OCI-LY7 (cell line): Measurements from ENCODE around the gene TRAF6. TPM values are rescaled to one million over a fixed set of nuclear protein-coding genes. Genes with fewer than 3 reads are reported as not detected.

Source experiments
- BruUV-seq: library from RNA; stranded (reverse); fragments of 400-500 nt; replicated peaks from 2 replicates; lab custom pipeline; 2021; lab: Mats Ljungman, UMichigan
- CTCF ChIA-PET: fragments of 300-600 bp; sonication (Branson Sonifier 250); formaldehyde crosslinking; loops from one replicate; lab custom pipeline; 2022; ENCODE audit warnings: antibody characterized with exemption; ENCODE audit not compliant: unreplicated experiment; lab: Charles Lee
- POLR2A ChIA-PET: fragments of 300-600 bp; sonication (Branson Sonifier 250); formaldehyde crosslinking; loops from one replicate; lab custom pipeline; 2022; ENCODE audit warnings: antibody characterized with exemption; lab: Charles Lee
- DNase-seq: peaks from one replicate; pipeline ENCODE4 v3.0.0-alpha.2; 2015; ENCODE audit warnings: low spot score
- H2AFZ ChIP-seq: fragments of 200-600 bp; sonication (generic), shearing (Covaris generic); 2 replicates; pipeline ENCODE4 v1.6.1; 2014; ENCODE audit warnings: mild to moderate bottlenecking, antibody characterized with exemption, low read length, moderate library complexity
- H3K27ac ChIP-seq: fragments of 200-600 bp; sonication (generic); 2 replicates; pipeline ENCODE4 v1.5.1; 2014; ENCODE audit warnings: mixed run types, low read depth, mild to moderate bottlenecking, moderate library complexity, low read length, inconsistent platforms; ENCODE audit not compliant: poor library complexity, severe bottlenecking
- H3K36me3 ChIP-seq: fragments of 200-600 bp; sonication (generic); 2 replicates; pipeline ENCODE4 v1.6.1; 2014; ENCODE audit warnings: mild to moderate bottlenecking, antibody characterized with exemption, low read length, moderate library complexity, mixed read lengths; ENCODE audit not compliant: insufficient read depth
- H3K4me1 ChIP-seq: fragments of 200-600 bp; sonication (generic); 2 replicates; pipeline ENCODE4 v1.5.1; 2014; ENCODE audit warnings: mild to moderate bottlenecking, low read length; ENCODE audit not compliant: insufficient read depth, poor library complexity, severe bottlenecking
- H3K4me2 ChIP-seq: fragments of 200-600 bp; sonication (generic); 2 replicates; pipeline ENCODE4 v1.6.1; 2014; ENCODE audit warnings: mild to moderate bottlenecking, low read length
- H3K4me3 ChIP-seq: fragments of 200-600 bp; sonication (generic); 2 replicates; pipeline ENCODE4 v1.5.1; 2014; ENCODE audit warnings: mild to moderate bottlenecking, low read depth, low read length; ENCODE audit not compliant: poor library complexity, severe bottlenecking
- H3K79me2 ChIP-seq: fragments of 200-600 bp; sonication (generic); 2 replicates; pipeline ENCODE4 v1.6.1; 2016; ENCODE audit warnings: low read depth, mild to moderate bottlenecking, low read length, moderate library complexity, mixed read lengths; ENCODE audit not compliant: insufficient read depth
- H3K9me2 ChIP-seq: fragments of 200-600 bp; sonication (generic); 2 replicates; pipeline ENCODE4 v1.6.1; 2016; ENCODE audit warnings: mild to moderate bottlenecking, low read length, mixed read lengths; ENCODE audit not compliant: insufficient read depth
- H3K9me3 ChIP-seq: fragments of 200-600 bp; sonication (generic); 2 replicates; pipeline ENCODE4 v1.6.1; 2014; ENCODE audit warnings: mild to moderate bottlenecking, mixed run types, low read length, mixed read lengths
- H4K20me1 ChIP-seq: fragments of 200-600 bp; sonication (generic); 2 replicates; pipeline ENCODE4 v1.6.1; 2014; ENCODE audit warnings: mild to moderate bottlenecking, antibody characterized with exemption, low read length, moderate library complexity, mixed read lengths; ENCODE audit not compliant: insufficient read depth
- EZH2phosphoT487 ChIP-seq: fragments of 200-600 bp; sonication (generic); IDR thresholded peaks from 2 replicates; pipeline ENCODE4 v1.6.1; 2018; ENCODE audit warnings: low read depth, borderline replicate concordance, mild to moderate bottlenecking, mixed run types, antibody characterized with exemption, low read length, moderate library complexity, mixed read lengths
- intact Hi-C: fragments of 100-400 bp; cut with micrococcal nuclease; formaldehyde crosslinking; loops from one replicate; pipeline ENCODE4 v1.10.0; 2022; ENCODE audit not compliant: unreplicated experiment
- total RNA-seq, 2 experiments: library from RNA; depleted of rRNA in 1 of 2; stranded (reverse); fragments of >200 nt in 1 of 2; shearing (Covaris generic) in 1 of 2; gene quantifications; 2 replicates each; pipeline ENCODE4 v1.2.3, GENCODE V29; 2014 to 2022
- TF ChIP-seq, protein P1 (sequence below): fragments of 200-600 bp; sonication (generic); conservative IDR thresholded peaks from 2 replicates; pipeline ENCODE4 v1.5.1; 2014; ENCODE audit warnings: mild to moderate bottlenecking, antibody characterized with exemption, low read length, moderate library complexity, mixed read lengths

TRAF6 gene
- total RNA-seq, 2 experiments from 2014 or later = 5.5 to 10.2 TPM

DNA sequence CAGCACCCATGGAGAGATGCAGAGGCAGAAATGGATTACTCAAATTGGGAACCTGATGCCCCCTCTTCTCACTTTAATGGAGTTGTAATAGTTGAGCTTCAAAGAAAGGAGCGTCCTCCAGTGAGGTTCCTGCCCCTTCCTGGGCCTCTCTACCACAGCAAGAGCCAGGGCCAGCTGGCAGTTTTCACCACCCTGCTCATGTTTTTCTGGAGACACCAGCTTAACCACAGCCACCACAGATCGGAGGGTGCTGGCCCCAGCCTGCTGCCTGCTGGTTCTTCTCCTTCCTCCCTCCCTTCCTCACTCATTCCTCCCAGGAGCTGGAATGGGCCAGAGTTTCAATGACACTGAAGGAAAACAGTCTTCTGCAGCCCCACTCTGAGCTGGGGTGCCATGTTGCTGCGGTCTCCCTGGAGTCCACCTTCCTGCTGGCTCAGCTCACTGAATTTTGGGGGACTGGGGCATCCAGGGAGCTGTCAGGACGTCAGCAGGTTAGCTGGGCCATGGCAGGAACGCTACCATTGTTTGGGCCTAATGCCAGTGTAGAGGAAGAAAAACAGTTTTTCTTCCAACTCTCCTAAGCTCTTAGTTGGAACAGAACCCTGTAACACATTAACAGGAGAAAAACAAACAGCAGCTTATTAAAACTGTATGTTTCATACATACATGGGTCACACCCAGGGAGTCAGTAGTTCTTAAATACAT lies 57.7 kb downstream of the TRAF6 start:
- DNase-seq = no peak
- Histone ChIP-seq H2AFZ (no peak overlapping the region), H4K20me1 (no peaks in the 10 kb centered on the region), H3K9me2 (no peaks in the 10 kb centered on the region), H3K27ac (no peak overlapping the region), H3K79me2 (no peaks in the 10 kb centered on the region), H3K4me2 (no peak overlapping the region), H3K4me3 (no peak overlapping the region), H3K36me3 (no peaks in the 10 kb centered on the region), H3K4me1 (peaks cover 9% of the 10 kb centered on the region), H3K9me3 (no peaks in the 10 kb centered on the region)
- intact Hi-C loops = no loop called here
- no TSS peak for BruUV-seq
- TF ChIP-seq, protein P1, sequence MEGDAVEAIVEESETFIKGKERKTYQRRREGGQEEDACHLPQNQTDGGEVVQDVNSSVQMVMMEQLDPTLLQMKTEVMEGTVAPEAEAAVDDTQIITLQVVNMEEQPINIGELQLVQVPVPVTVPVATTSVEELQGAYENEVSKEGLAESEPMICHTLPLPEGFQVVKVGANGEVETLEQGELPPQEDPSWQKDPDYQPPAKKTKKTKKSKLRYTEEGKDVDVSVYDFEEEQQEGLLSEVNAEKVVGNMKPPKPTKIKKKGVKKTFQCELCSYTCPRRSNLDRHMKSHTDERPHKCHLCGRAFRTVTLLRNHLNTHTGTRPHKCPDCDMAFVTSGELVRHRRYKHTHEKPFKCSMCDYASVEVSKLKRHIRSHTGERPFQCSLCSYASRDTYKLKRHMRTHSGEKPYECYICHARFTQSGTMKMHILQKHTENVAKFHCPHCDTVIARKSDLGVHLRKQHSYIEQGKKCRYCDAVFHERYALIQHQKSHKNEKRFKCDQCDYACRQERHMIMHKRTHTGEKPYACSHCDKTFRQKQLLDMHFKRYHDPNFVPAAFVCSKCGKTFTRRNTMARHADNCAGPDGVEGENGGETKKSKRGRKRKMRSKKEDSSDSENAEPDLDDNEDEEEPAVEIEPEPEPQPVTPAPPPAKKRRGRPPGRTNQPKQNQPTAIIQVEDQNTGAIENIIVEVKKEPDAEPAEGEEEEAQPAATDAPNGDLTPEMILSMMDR = no peak
- TF ChIP-seq EZH2phosphoT487 = no peak
- CTCF ChIA-PET = no interaction called here
- POLR2A ChIA-PET = interaction anchor here (0.7 kb wide), 1 partner anchor 32 kb away, joined by 5 read pairs; no protein-coding TSS in a partner anchor

DNA sequence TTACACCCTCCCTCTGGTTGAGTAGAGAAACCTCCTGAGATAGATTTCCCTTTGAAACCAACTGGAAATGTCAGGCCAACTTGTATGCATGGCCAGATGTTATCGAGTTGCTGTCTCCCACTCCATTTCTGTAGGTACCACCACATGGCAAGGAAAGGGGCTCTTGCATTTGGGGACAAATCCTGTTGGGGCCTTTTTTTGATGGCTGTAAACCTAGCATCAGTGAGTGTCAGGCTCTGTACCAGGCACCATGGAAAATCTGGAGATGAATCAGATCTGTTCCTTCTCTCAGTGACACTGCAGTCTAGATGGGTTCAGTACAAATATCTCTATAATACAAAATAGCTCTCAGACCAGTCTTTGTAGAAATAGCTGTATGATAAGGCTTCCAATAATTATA lies 58.4 kb downstream of the TRAF6 start:
- Histone ChIP-seq H3K79me2 (no peaks in the 10 kb centered on the region), H3K27ac (no peak overlapping the region), H3K4me1 (peaks cover 9% of the 10 kb centered on the region), H3K4me3 (no peak overlapping the region), H4K20me1 (no peaks in the 10 kb centered on the region), H3K9me3 (no peaks in the 10 kb centered on the region), H2AFZ (no peak overlapping the region), H3K9me2 (no peaks in the 10 kb centered on the region), H3K36me3 (no peaks in the 10 kb centered on the region), H3K4me2 (no peak overlapping the region)
- BruUV-seq = no TSS peak
- intact Hi-C loops = no loop called here
- POLR2A ChIA-PET = no interaction called here
- CTCF ChIA-PET = no interaction called here
- no peak for TF ChIP-seq EZH2phosphoT487
- TF ChIP-seq, protein P1 = no peak
- DNase-seq = no peak

DNA sequence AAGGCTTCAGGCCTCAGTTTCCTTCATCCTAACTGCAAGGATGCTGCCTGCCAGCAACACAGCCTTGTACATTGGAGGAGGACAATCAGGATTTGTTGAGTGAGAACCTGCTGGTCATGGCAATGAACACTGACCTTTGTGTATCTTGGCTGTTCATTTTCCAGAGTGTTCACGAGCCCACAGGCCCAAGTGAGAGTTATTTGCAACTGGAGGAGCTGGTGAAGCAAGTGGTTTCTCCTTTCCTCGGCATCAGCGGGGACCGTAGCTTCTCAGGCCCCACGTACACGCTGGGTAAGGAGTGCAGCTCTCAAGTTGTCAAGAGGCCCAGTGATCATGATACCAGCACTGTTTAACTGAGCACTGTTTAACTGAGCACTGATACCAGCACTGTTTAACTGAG lies 59.0 kb downstream of the TRAF6 start:
- Histone ChIP-seq H3K9me2 (no peaks in the 10 kb centered on the region), H3K27ac (no peak overlapping the region), H3K9me3 (no peaks in the 10 kb centered on the region), H4K20me1 (no peaks in the 10 kb centered on the region), H3K79me2 (no peaks in the 10 kb centered on the region), H2AFZ (peak overlapping the region; percentile 63; the same call in 1 of the 2 replicates), H3K4me1 (peaks cover 9% of the 10 kb centered on the region), H3K4me3 (no peak overlapping the region), H3K36me3 (no peaks in the 10 kb centered on the region), H3K4me2 (no peak overlapping the region)
- ChIA-PET CTCF (no interaction called here), POLR2A (no interaction called here)
- TF ChIP-seq, protein P1 = no peak
- no peak for TF ChIP-seq EZH2phosphoT487
- no peak for DNase-seq
- no TSS peak for BruUV-seq
- intact Hi-C loops = no loop called here
